Stimulated activated CD8-positive, alpha-beta memory T cell treated with anti-CD3 and anti-CD28 coated beads, Interleukin-7, amount 100 ng/mL, for 4 hours (primary cell): Measurements from ENCODE around the gene ZNF207.
"Not testable (repeated sequence)": the region's sequence is repeated elsewhere in the genome, so short reads cannot be mapped to it uniquely, and the experiment has no call there.

Experiments
- DNase-seq, 2 donors: peaks; one replicate each; pipeline ENCODE4 v3.0.0-alpha.2; 2020; ENCODE audit warnings: low read depth in 2 of 2

The ZNF207 gene

DNA sequence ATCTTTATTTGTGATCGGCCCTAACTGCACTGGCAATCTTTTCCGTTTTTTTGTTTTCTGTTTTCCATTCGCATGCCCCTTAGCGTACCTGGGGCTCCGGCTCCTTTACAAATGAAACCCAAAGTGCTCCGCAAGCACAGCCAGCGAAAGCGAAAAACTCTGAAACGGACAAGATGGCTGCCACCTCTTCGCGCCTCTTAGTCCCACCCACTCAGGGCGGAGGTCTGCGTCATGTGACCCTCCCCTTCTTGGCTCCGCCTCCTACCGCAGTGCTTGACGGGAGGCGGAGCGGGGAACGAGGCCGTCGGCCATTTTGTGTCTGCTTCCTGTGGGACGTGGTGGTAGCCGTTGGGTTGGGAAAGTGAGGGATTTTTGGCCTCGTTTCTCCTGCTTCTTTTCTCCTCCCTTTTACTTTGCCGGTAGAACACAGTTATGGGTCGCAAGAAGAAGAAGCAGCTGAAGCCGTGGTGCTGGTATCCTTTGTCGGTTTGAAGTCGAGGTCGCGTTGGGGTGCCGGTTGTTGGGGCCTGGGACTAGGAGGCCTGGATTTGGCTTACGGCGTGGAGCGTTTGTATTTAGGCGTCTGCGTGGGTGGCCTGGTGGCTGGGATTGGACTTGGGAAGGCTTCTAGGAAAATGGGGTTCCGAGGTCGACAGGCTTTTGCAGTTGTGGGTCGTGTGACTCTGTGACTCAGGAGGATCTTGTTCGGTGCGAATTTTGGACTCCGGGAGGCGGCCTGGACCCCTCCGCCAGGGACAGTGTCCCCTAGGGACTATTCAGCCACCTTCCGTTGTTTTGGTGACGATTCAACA lies at the start of gene ZNF207:
Gene ZNF207, plus strand, starts transcription at position 304 of the 812 bp plus-strand sequence. Its CDS starts 129 bp downstream, at position 433.
- peak; percentile 91 to 92 for DNase-seq

DNA sequence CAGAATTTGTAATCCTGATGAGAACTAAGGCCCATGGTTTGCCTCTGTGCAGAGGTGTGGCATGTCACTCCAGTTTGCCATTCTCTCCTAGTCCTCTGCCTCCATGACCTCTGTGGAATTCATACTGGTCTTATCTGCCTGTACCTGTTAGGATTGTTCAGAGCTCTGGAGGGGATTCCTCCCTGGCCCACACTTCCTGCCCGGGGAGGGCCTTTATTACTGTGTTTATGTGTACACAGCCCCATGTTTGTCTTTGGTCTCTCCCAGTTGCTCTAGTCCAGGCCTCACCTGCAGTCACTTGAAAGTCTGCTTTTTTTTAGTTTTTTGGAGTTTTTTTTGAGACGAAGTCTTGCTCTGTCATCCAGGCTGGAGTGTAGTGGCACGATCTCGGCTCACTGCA lies 47.9 kb upstream of the ZNF207 start:
- no peak for DNase-seq

GRCh38 chr17:32302860-32303649 lies 46.9 kb upstream of the ZNF207 start:
- no peak for DNase-seq

- no peak for DNase-seq
These were observed 46.1 kb upstream of the ZNF207 start for GRCh38 chr17:32303781-32304288.

GRCh38 chr17:32305049-32305448 lies 44.9 kb upstream of the ZNF207 start:
- DNase-seq, result no peak

- no peak for DNase-seq
These were observed 42.3 kb upstream of the ZNF207 start for GRCh38 chr17:32307658-32308057.

GRCh38 chr17:32311028-32311536 lies 38.9 kb upstream of the ZNF207 start:
- DNase-seq, result no peak

DNA sequence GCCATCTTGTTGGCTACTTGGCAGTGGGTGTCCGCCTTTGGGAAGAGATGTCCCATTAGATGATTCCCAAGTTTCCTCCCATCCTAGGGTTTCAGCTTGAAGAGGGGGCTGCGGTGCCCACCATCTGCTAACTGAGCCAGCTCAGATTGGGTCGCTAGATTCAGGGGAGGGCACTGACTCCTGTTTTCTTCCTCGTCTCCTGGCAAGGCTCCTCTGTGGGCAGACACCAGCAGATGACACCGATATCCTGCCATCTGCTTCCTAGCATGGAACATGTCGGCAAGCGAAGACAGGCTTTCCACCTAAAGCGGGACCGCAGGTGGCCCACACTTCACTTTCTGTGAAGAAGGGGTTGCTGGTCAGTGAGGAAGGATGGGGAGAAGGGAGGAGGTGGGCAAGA lies 35.3 kb upstream of the ZNF207 start:
- DNase-seq, result no peak

GRCh38 chr17:32315171-32315570 lies 34.8 kb upstream of the ZNF207 start:
- DNase-seq, result no peak

GRCh38 chr17:32316653-32317052 lies 33.3 kb upstream of the ZNF207 start:
- not testable (repeated sequence) for DNase-seq

GRCh38 chr17:32317353-32317752 lies 32.6 kb upstream of the ZNF207 start:
- DNase-seq, result no peak

- DNase-seq, result no peak
These were observed 31.9 kb upstream of the ZNF207 start for GRCh38 chr17:32318071-32318470.

DNA sequence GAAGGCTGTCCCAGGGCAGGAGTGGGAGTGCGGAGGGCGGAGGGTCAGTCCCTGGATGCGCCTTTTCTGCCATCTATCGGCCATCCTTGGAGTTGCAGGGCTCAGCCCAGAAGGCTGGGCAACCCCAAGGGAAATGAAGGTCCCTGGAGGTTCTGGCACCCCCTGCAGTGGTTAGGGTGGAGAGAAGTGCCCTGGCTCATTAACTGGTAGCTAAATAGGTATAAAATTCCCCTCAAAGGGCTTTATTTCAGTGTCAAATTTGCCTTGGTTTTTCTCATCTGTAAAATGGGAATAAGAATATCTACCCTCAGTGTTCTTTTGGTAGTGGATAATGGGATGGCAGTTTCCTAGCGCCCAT lies 30.4 kb upstream of the ZNF207 start:
- DNase-seq, result peak; percentile 51 to 60

GRCh38 chr17:32320080-32320479 lies 29.9 kb upstream of the ZNF207 start:
- DNase-seq, result not testable (repeated sequence)

- no peak for DNase-seq
These were observed 29.1 kb upstream of the ZNF207 start for GRCh38 chr17:32320847-32321246.

- DNase-seq, result no peak
These were observed 26.9 kb upstream of the ZNF207 start for GRCh38 chr17:32323046-32323445.

- no peak for DNase-seq
These were observed 26.0 kb upstream of the ZNF207 start for GRCh38 chr17:32323811-32324491.

- DNase-seq, result no peak
These were observed 22.0 kb upstream of the ZNF207 start for GRCh38 chr17:32327911-32328310.

GRCh38 chr17:32330147-32330546 lies 19.8 kb upstream of the ZNF207 start:
- no peak for DNase-seq

DNA sequence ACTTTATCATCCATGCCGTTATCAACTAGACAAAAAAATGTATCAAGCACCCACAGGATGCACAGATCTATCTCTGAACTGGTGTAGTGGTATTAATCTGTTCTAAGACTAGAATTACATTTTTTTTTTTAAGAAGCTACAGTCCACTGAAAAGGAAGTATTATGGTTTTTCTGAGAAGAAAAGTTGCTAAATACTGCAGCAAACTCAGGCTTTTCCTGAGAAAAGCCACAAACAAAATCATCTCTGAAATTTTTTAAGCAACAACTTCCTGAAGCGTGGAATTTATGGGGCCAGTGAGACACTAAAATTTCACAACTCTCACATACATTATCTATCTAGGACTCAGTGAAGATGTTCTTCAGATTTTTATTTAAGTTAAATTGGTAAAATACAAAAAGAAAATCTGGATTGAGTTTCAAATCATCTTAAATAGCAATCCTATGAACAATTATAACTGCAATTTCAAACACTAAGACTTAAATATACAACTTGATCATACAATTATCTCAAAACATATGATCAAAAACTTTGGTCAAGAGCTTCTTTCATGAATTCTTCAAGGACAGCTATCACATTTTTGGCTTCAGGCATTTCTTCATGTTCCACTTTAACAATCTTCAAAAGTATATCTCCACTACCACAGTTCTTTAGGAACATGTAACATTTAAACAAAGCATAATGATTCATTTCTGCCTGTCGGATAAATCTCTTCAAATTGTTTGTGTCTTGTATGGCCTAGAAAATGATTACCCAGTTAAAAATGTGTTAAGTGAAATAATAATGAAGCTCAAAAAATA lies 18.5 kb upstream of the ZNF207 start:
- DNase-seq, result no peak

DNA sequence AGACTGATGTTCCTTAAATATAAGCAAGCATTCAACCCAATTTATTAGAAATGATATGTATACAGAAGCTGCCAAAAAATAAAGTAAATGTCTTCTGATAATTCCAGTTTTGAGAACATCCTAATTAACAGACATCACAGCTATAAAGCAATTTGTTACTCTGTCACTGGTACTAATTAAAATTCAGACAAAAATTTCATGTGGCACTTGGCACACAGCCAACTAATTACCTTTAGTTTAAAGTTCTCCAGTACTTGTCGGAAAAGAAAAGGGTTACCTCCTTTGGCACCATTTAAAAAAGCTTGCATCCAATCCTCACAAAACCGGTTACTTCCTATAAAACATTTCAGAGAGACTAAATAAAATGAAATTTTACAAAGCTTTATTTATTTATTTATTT lies 16.8 kb upstream of the ZNF207 start:
- DNase-seq, result no peak
